ENCODE data around the gene TAGLN. TPM values are rescaled to one million over a fixed set of nuclear protein-coding genes. Genes with fewer than 3 reads are reported as not detected.

TAGLN gene
- total RNA-seq, 1 experiment from 2014 or later: 71.5 TPM

- peak; percentile 87 for ATAC-seq
- no peak for TF ChIP-seq ZNF512 (CRISPR knock-in tag; IDR thresholded peaks at IDR 0.05; ENCODE audit: borderline replicate concordance)
- TF ChIP-seq TP53 (CRISPR knock-in tag; IDR thresholded peaks at IDR 0.05): no peak
- TF ChIP-seq HMGXB4 (CRISPR knock-in tag; IDR thresholded peaks at IDR 0.05): no peak; the same call in 1 of the 2 replicates
- peak; percentile 22; the same call in 1 of the 2 replicates for TF ChIP-seq ZNF671 (CRISPR knock-in tag; IDR thresholded peaks at IDR 0.05)
- TF ChIP-seq MXD4 (CRISPR knock-in tag; IDR thresholded peaks at IDR 0.05; ENCODE audit: borderline replicate concordance): no peak
- TF ChIP-seq MYBL2 (CRISPR knock-in tag; IDR thresholded peaks at IDR 0.05): no peak
- no peak for TF ChIP-seq RELA (CRISPR knock-in tag; IDR thresholded peaks at IDR 0.05; ENCODE audit: borderline replicate concordance)
- TF ChIP-seq ZNF219 (CRISPR knock-in tag; IDR thresholded peaks at IDR 0.05; ENCODE audit: borderline replicate concordance): no peak
- no peak for TF ChIP-seq KAT7 (CRISPR knock-in tag; IDR thresholded peaks at IDR 0.05; ENCODE audit: borderline replicate concordance)
- TF ChIP-seq ESRRA (CRISPR knock-in tag; IDR thresholded peaks at IDR 0.05; ENCODE audit: borderline replicate concordance): no peak
- TF ChIP-seq FOXP4 (CRISPR knock-in tag; IDR thresholded peaks at IDR 0.05): peak; percentile 67; the same call in 1 of the 2 replicates
- TF ChIP-seq ZNF121 (CRISPR knock-in tag; IDR thresholded peaks at IDR 0.05): no peak
- TF ChIP-seq FOXJ3 (CRISPR knock-in tag; IDR thresholded peaks at IDR 0.05; ENCODE audit: borderline replicate concordance): no peak
- TF ChIP-seq USF1 (CRISPR knock-in tag; IDR thresholded peaks at IDR 0.05): no peak
- TF ChIP-seq ZNF396 (CRISPR knock-in tag; IDR thresholded peaks at IDR 0.05; ENCODE audit: borderline replicate concordance): no peak
- TF ChIP-seq JAZF1 (CRISPR knock-in tag; IDR thresholded peaks at IDR 0.05): no peak
- no peak for TF ChIP-seq GTF2I (CRISPR knock-in tag; conservative IDR thresholded peaks at IDR 0.05)
- TF ChIP-seq SMAD3 (CRISPR knock-in tag; IDR thresholded peaks at IDR 0.05; ENCODE audit: borderline replicate concordance): no peak
- no peak; the same call in 1 of the 2 replicates for TF ChIP-seq PRDM15 (CRISPR knock-in tag; IDR thresholded peaks at IDR 0.05)
- TF ChIP-seq ZSCAN18 (CRISPR knock-in tag; IDR thresholded peaks at IDR 0.05): no peak
Measured at GRCh38 chr11:117178210-117179034, 20.7 kb upstream of the TAGLN start, which contains the start of gene SIDT2. TSS of gene SIDT2 (plus strand) at chr11:117178743. CDS start at chr11:117179264, 521 bp downstream.

More at GRCh38 chr11:117178210-117179034, 20.7 kb upstream of the TAGLN start, which contains the start of gene SIDT2:
- POLR2A ChIA-PET: interaction anchor here (0.5 to 2.3 kb wide), 12 partner anchors 8 to 492 kb away, joined by 3 to 17 read pairs (median 4); partner anchors contain the start of genes PAFAH1B2, PCSK7 and TAGLN
- H3K27ac Mint-ChIP-seq: peak within 1 kb of the TSS; percentile 95
- peaks cover 26% of the 10 kb centered on the region for H3K4me1 Mint-ChIP-seq
- H3K4me3 Mint-ChIP-seq: peak within 1 kb of the TSS; percentile 92
- no peaks in the 10 kb centered on the region for H3K9me3 Mint-ChIP-seq
- H3K36me3 Mint-ChIP-seq: peaks cover 7% of the 10 kb centered on the region; the same call in 1 of the 2 replicates
- peak; percentile 94 for DNase-seq (ENCODE audit: low spot score)
- peaks cover 6% of the 10 kb centered on the region for H3K27me3 Mint-ChIP-seq (ENCODE audit: low read depth)
- CTCF ChIA-PET: interaction anchor here (0.6 to 5.6 kb wide), 23 partner anchors 8 to 1773 kb away, joined by 3 to 68 read pairs (median 5); partner anchors contain the start of genes APOA5, PAFAH1B2, PCSK7 and RNF214

Measured in WTC11 (cell line).